HG03442 (cell line): ENCODE data around the gene COL6A3.

Source experiments
- ATAC-seq: cut with Tn5 transposase; IDR thresholded peaks from one replicate; pipeline ENCODE4 v1.9.1; 2021; ENCODE audit warnings: mild to moderate bottlenecking, moderate library complexity; ENCODE audit not compliant: unreplicated experiment

Gene COL6A3

GRCh38 chr2:237276716-237277490 lies 137.1 kb downstream of the COL6A3 start:
- ATAC-seq: no peak
